NCI-H2029 (cell line): Measurements from ENCODE around the gene CD27.
"Not testable (repeated sequence)": the region's sequence is repeated elsewhere in the genome, so short reads cannot be mapped to it uniquely, and the experiment has no call there.

Source experiments
- DNase-seq: peaks from one replicate; lab custom pipeline; 2025; lab: John Stamatoyannopoulos, UW

Gene CD27

GRCh38 chr12:6488240-6488639 lies 43.5 kb downstream of the CD27 start:
- DNase-seq: no peak

- DNase-seq: no peak
Observed at GRCh38 chr12:6489449-6489848, 44.7 kb downstream of the CD27 start.

- not testable (repeated sequence) for DNase-seq
Observed at GRCh38 chr12:6490673-6491072, 45.9 kb downstream of the CD27 start.

DNA sequence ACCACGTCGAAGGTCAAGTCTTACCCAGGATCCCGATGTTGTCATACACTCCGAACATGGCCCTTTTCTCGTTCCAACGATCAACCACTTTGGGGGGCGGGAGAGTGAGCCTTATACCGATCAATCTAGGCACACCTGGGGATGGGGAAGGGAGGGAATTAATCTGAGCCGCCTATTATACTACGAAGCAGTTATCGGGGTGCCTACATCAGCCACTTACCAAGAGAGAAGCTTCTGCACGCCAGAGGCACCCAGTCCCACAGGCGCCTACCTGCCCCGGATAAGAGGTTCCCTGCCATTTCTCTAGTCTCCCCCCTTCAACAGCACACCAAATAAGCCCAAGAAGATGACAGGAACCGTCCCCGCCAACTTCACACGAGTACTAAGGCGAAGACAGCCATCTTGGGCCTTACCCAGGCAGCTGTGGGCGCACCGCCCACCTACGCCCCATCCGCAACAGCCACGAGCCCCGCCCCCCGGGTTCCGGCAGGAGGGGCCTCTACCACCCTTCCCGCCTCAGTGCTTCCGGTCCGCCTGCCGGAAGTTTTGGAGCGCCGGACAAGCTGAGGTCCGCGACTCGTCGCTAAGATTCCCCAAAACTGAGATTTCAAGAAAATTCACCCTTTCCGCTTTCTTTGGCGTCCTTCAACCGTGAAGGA lies 48.2 kb downstream of the CD27 start, which contains the start of gene MRPL51:
Gene MRPL51 (minus strand): TSS at position 425 of the 659 bp plus-strand sequence. CDS start 126 bp downstream, at position 299.
- DNase-seq: peak; percentile 95

DNA sequence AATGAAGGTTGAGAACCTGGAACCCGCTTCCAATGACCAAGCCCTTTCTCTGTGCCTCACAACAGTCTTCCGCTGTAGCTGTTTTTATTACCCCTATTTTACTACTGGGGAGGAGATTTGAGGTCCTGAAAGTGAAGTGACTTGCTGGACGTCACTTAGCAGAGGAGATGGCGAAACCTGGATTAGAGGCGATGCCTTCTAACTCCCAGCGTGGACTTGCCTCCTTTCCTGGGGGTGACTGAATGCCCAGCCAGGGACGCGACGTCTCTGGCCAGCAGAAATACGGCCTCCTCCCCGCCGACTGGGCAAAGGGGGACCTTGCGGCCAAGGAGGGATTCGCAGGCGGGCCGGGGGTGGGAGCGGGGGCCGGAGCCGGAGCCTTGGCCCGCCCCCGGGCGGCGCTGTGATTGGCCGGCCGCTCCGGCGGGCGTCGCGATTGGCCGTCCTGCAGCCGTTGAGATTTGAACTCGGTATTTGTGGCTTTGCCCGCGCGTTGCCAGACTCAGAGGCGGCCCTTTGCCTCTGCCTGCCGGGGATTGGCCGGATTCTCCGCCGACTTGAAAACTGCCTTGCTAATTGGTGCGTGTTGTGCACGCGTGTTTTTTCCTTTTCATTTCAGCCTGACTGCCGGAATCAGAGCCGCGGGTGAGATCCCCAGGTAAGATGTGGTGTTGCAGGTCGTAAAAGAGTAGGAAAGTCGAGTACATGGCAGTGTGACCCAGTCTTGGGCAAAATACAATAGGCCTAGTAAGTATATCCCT lies 48.9 kb downstream of the CD27 start, which contains the start of gene NCAPD2:
Gene NCAPD2 (plus strand): TSS at position 606 of the 761 bp plus-strand sequence. CDS start 997 bp downstream, outside the sequence.
- DNase-seq: peak; percentile 93

DNA sequence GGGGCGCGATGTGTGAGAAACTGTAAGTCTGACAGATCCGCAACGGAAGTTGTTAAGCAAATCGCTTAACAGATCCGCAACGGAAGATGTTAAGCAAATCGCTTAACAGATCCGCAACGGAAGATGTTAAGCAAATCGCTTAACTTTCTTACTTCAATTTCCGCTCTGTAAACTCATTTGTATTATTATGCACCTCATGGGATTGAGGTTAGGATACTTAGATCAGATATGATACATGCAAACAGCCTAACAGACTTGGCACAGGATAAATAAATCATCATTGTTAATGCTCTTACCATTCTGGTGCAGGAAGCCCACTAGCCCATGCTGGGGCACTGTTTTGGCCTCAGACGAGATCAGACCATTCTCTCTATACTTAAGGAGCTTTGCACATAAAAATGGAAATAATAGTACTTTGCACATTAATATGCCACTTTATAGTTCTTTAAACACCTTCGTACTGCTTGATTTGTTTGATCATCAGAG lies 49.5 kb downstream of the CD27 start:
- no peak for DNase-seq

GRCh38 chr12:6494968-6495367 lies 50.2 kb downstream of the CD27 start:
- no peak for DNase-seq

GRCh38 chr12:6497291-6497690 lies 52.5 kb downstream of the CD27 start:
- not testable (repeated sequence) for DNase-seq

DNA sequence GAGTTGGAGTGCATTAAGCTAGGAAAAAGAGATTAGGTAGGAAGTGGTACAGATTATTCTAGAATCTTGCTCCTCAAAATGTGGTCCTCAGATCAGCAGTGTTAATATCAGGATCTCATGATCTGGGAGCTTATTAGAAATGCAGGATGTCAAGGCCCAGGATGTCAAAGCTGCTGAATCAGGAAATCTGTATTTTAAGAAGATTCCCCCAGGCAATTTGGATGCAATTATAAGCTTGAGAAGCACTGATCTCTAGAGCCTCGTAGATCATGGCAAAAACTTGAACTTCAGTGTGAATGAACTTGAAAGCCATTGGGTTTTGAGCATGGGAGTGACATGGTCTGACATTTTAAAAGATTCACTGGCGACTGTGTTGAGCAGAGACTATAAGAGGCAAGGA lies 55.7 kb downstream of the CD27 start:
- DNase-seq: no peak
